OCI-LY3 (cell line): ENCODE measurements around the gene TMEM232.
"Not testable (repeated sequence)": the region's sequence is repeated elsewhere in the genome, so short reads cannot be mapped to it uniquely, and the experiment has no call there.

Experiments
- H2AFZ ChIP-seq: fragments of 200-600, 300-600 bp; shearing (Covaris generic); 2 replicates; pipeline ENCODE4 v1.6.0; 2014; ENCODE audit warnings: antibody characterized with exemption, low read depth, low read length
- H3K27ac ChIP-seq: fragments of 200-600, 300-600 bp; sonication (generic); 2 replicates; pipeline ENCODE4 v1.5.1; 2014; ENCODE audit warnings: mild to moderate bottlenecking, low read length, moderate library complexity, mixed read lengths
- H3K27me3 ChIP-seq: fragments of 200-600, 300-600 bp; sonication (generic); 2 replicates; pipeline ENCODE4 v1.6.1; 2014; ENCODE audit warnings: low read depth, low read length, mixed read lengths
- H3K36me3 ChIP-seq: fragments of 200-600, 300-600 bp; sonication (generic); replicated peaks from 2 replicates; pipeline ENCODE3; 2014; ENCODE audit warnings: low read depth, low read length, mixed read lengths
- H3K4me1 ChIP-seq: fragments of 300-600, 200-600 bp; sonication (generic); 2 replicates; pipeline ENCODE4 v1.6.1; 2014; ENCODE audit warnings: low read length, mixed read lengths
- H3K4me2 ChIP-seq: fragments of 200-600, 300-600 bp; sonication (generic); 2 replicates; pipeline ENCODE4 v1.6.1; 2014; ENCODE audit warnings: low read length, mixed read lengths
- H3K4me3 ChIP-seq: fragments of 300-600, 200-600 bp; sonication (generic); 2 replicates; pipeline ENCODE4 v1.5.1; 2014; ENCODE audit warnings: antibody characterized with exemption, mild to moderate bottlenecking, low read length, moderate library complexity
- H3K79me2 ChIP-seq: fragments of 300-600, 200-600 bp; shearing (Covaris generic); 2 replicates; pipeline ENCODE4 v1.6.1; 2014; ENCODE audit warnings: mild to moderate bottlenecking, low read length, mixed read lengths
- H3K9ac ChIP-seq: fragments of 300-600, 200-600 bp; shearing (Covaris generic); 2 replicates; pipeline ENCODE4 v1.6.0; 2014; ENCODE audit warnings: mild to moderate bottlenecking, low read length, moderate library complexity
- H3K9me3 ChIP-seq: fragments of 200-600, 300-600 bp; shearing (Covaris generic); 2 replicates; pipeline ENCODE4 v1.6.1; 2014; ENCODE audit warnings: low read length, mixed read lengths; ENCODE audit not compliant: insufficient read depth
- H4K20me1 ChIP-seq: fragments of 200-600, 300-600 bp; sonication (generic); 2 replicates; pipeline ENCODE4 v1.6.1; 2016; ENCODE audit warnings: low read length, mixed read lengths; ENCODE audit not compliant: insufficient read depth
- EZH2phosphoT487 ChIP-seq: fragments of 200-600 bp; shearing (Covaris generic); IDR thresholded peaks from 2 replicates; pipeline ENCODE4 v1.6.1; 2018; ENCODE audit warnings: antibody characterized with exemption, mixed run types, low read depth
- TF ChIP-seq, protein P1 (sequence below): fragments of 200-600, 300-600 bp; sonication (generic); IDR thresholded peaks from 2 replicates; pipeline ENCODE4 v1.5.1; 2014; ENCODE audit warnings: antibody characterized with exemption, low read length, low read depth

TMEM232 gene

DNA sequence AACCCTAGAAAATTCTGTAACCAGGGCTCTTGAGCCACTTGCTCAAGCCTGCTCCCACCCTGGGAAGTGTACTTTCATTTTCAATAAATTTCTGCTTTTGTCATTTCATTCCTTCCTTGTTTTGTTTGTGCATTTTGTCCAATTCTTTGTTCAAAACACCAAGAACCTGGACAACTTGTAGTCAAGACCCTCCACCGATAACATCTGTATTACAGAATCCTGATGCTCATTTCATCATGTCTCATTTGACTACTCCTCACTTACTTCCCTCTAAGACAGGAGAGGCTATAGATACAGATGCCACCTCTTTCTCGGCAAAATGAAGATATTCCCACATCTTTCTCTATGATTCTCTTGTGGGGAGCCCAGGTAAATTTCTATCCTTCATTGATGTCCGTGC, 183.5 kb downstream of the TMEM232 start:
- Histone ChIP-seq H3K4me2 (no peak overlapping the region), H3K27ac (no peak overlapping the region), H4K20me1 (no peaks in the 10 kb centered on the region), H3K27me3 (no peaks in the 10 kb centered on the region), H3K36me3 (no peaks in the 10 kb centered on the region), H3K4me1 (no peaks in the 10 kb centered on the region), H3K79me2 (no peaks in the 10 kb centered on the region), H3K9me3 (no peaks in the 10 kb centered on the region), H2AFZ (no peak overlapping the region), H3K9ac (no peak overlapping the region), H3K4me3 (no peak overlapping the region)
- TF ChIP-seq EZH2phosphoT487, result no peak
- TF ChIP-seq, protein P1, sequence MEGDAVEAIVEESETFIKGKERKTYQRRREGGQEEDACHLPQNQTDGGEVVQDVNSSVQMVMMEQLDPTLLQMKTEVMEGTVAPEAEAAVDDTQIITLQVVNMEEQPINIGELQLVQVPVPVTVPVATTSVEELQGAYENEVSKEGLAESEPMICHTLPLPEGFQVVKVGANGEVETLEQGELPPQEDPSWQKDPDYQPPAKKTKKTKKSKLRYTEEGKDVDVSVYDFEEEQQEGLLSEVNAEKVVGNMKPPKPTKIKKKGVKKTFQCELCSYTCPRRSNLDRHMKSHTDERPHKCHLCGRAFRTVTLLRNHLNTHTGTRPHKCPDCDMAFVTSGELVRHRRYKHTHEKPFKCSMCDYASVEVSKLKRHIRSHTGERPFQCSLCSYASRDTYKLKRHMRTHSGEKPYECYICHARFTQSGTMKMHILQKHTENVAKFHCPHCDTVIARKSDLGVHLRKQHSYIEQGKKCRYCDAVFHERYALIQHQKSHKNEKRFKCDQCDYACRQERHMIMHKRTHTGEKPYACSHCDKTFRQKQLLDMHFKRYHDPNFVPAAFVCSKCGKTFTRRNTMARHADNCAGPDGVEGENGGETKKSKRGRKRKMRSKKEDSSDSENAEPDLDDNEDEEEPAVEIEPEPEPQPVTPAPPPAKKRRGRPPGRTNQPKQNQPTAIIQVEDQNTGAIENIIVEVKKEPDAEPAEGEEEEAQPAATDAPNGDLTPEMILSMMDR, result no peak

DNA sequence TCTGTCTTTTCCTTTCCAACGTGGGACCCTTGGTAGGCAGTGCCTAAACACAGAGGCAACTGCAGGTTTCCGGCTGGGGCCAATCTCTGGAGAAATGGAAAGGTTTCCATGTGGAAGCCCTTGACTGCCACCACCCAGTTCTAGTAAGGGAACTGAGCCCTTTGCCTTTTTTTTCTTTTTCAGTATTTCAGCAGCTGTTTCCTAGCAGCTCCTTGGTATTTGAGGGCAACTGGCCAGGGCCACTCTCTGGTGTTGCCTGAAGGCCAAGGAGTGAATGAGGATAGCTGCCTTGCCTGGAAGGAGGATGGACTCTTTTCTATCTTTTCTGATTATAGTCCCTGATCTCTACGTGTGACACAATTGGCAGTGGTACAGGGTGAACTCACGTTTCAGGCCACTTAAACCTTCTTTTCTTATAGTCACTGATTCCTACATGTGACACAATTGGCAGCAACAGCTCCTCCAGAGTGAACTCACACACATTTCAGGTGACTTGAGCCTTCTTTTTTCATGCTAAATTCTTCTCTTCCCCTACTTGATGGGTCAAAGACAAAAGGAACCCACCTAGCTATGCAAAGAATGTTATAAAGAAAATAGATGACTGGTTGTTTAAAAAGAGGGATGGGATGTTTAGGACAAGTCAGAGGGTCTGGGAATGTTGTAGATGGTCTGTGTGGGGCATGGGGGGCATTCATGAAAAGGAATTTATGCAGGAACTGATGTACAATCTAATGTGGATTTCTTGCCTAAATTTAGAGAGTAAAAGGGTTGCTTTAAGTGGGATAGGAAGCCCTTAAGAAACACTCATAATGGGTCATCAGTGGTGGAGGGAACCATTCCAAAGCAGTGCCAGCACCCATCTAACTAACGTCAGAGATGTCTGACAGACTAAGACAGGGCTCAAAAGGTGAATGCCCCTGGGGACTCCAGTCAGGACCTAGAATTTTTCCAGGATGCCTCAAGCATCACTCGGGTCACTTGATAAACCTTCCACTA, 190.1 kb downstream of the TMEM232 start:
- no peaks in the 10 kb centered on the region for H4K20me1 ChIP-seq
- H3K27ac ChIP-seq, result no peak overlapping the region
- H3K4me2 ChIP-seq, result no peak overlapping the region
- H3K9ac ChIP-seq, result no peak overlapping the region
- H3K27me3 ChIP-seq, result no peaks in the 10 kb centered on the region
- H3K36me3 ChIP-seq, result no peaks in the 10 kb centered on the region
- TF ChIP-seq, protein P1, result no peak
- no peak for TF ChIP-seq EZH2phosphoT487
- H3K4me1 ChIP-seq, result no peaks in the 10 kb centered on the region
- H3K9me3 ChIP-seq, result no peaks in the 10 kb centered on the region
- H2AFZ ChIP-seq, result no peak overlapping the region
- H3K4me3 ChIP-seq, result no peak overlapping the region
- H3K79me2 ChIP-seq, result no peaks in the 10 kb centered on the region

DNA sequence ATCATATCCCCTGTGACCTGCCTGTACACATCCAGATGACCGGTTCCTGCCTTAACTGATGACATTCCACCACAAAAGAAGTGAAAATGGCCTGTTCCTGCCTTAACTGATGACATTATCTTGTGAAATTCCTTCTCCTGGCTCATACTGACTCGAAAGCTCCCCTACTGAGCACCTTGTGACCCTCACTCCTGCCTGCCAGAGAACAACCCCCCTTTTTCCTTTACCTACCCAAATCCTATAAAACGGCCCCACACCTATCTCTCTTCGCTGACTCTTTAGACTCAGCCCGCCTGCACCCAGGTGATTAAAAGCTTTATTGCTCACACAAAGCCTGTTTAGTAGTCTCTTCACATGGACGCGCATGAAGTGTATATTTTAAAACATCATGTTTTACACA, 191.3 kb downstream of the TMEM232 start:
- H3K9ac ChIP-seq, H3K36me3 ChIP-seq, H3K79me2 ChIP-seq, H3K27me3 ChIP-seq, H3K9me3 ChIP-seq, H2AFZ ChIP-seq, H4K20me1 ChIP-seq, H3K27ac ChIP-seq, H3K4me3 ChIP-seq, H3K4me1 ChIP-seq, H3K4me2 ChIP-seq: not testable (repeated sequence)

DNA sequence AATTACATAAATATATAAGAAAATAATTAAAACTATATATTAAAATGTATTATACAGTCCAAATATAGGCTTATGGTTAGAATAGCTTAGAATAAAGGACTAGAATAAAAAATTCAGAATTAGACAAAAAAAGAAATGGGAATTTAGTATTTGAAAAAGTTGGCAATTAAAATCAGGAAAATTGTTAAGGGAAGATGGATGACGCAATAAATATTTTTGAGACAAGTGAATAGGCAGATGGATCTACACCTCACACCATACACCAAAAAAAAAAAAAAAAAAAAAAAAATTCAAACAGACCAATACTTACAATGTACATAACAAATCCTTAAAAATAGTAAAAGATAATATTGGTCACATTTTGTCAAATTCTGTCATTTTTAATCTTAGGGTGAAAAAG, 200.7 kb downstream of the TMEM232 start:
- no peak for TF ChIP-seq EZH2phosphoT487
- H3K27me3 ChIP-seq, result no peaks in the 10 kb centered on the region

DNA sequence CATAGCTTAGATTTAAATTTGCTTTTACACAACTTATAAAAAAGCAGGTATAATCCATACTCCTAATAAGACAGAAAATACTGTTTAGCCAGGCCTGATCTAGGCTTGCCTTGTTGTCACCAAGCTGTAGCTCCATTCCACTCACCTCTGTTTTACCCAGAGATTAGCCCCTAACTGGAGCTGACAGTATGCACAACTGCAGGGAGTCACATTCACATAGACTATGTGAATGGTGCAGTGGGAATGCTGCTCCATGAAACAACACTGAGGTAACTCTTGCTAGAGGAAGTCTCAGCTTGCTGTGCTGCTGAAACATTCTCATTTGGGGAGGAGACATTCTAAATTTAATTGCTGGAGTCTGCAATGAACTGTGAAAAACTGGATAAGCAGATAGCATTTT, 209.1 kb downstream of the TMEM232 start:
- TF ChIP-seq, protein P1, result no peak
- no peak for TF ChIP-seq EZH2phosphoT487
- H4K20me1 ChIP-seq, result no peaks in the 10 kb centered on the region

More for the DNA sequence above, 200.7 kb downstream of the TMEM232 start:
- Histone ChIP-seq H3K9ac (no peak overlapping the region), H3K4me2 (no peak overlapping the region), H4K20me1 (no peaks in the 10 kb centered on the region), H2AFZ (no peak overlapping the region), H3K9me3 (no peaks in the 10 kb centered on the region), H3K4me3 (no peak overlapping the region), H3K36me3 (no peaks in the 10 kb centered on the region), H3K27ac (no peak overlapping the region), H3K79me2 (no peaks in the 10 kb centered on the region), H3K4me1 (no peaks in the 10 kb centered on the region)

More for the DNA sequence above, 209.1 kb downstream of the TMEM232 start:
- Histone ChIP-seq H3K36me3 (no peaks in the 10 kb centered on the region), H2AFZ (no peak overlapping the region), H3K4me1 (peaks cover 3% of the 10 kb centered on the region; the same call in 1 of the 2 replicates), H3K9ac (no peak overlapping the region), H3K9me3 (no peaks in the 10 kb centered on the region), H3K4me2 (no peak overlapping the region), H3K27me3 (no peaks in the 10 kb centered on the region), H3K79me2 (no peaks in the 10 kb centered on the region), H3K27ac (no peak overlapping the region), H3K4me3 (no peak overlapping the region)
